HG02840 (cell line): ENCODE measurements around the gene ZCCHC4.

Experiments used
- ATAC-seq: cut with Tn5 transposase; IDR thresholded peaks from one replicate; pipeline ENCODE4 v1.9.1; 2021; ENCODE audit warnings: mild to moderate bottlenecking, moderate library complexity, moderate number of reproducible peaks; ENCODE audit not compliant: unreplicated experiment, low FRiP score

The ZCCHC4 gene

GRCh38 chr4:25312496-25313200 lies at the start of gene ZCCHC4:
TSS of gene ZCCHC4 (plus strand) at chr4:25312774. CDS start at chr4:25312810, 36 bp downstream.
- peak; percentile 78 for ATAC-seq

GRCh38 chr4:25271866-25272265 lies 40.7 kb upstream of the ZCCHC4 start:
- no peak for ATAC-seq

- ATAC-seq = no peak
These were observed 32.4 kb upstream of the ZCCHC4 start for GRCh38 chr4:25280210-25280609.

GRCh38 chr4:25283948-25284347 lies 28.6 kb upstream of the ZCCHC4 start:
- no peak for ATAC-seq

- ATAC-seq = no peak
These were observed 28.1 kb upstream of the ZCCHC4 start for GRCh38 chr4:25284466-25284865.

- ATAC-seq = no peak
These were observed 22.0 kb upstream of the ZCCHC4 start for GRCh38 chr4:25290490-25291067.

- no peak for ATAC-seq
These were observed 21.3 kb upstream of the ZCCHC4 start for GRCh38 chr4:25291158-25291733.

GRCh38 chr4:25297528-25298242 lies 14.9 kb upstream of the ZCCHC4 start:
- ATAC-seq = no peak

GRCh38 chr4:25299476-25300203 lies 12.9 kb upstream of the ZCCHC4 start:
- no peak for ATAC-seq

GRCh38 chr4:25301471-25301870 lies 11.1 kb upstream of the ZCCHC4 start:
- no peak for ATAC-seq

- no peak for ATAC-seq
These were observed 9.9 kb upstream of the ZCCHC4 start for GRCh38 chr4:25302626-25303025.

GRCh38 chr4:25303578-25303977 lies 9.0 kb upstream of the ZCCHC4 start:
- no peak for ATAC-seq

- no peak for ATAC-seq
These were observed 6.0 kb upstream of the ZCCHC4 start for GRCh38 chr4:25306518-25307057.

GRCh38 chr4:25307596-25307995 lies 5.0 kb upstream of the ZCCHC4 start:
- no peak for ATAC-seq

GRCh38 chr4:25308306-25308705 lies 4.3 kb upstream of the ZCCHC4 start:
- no peak for ATAC-seq

GRCh38 chr4:25308761-25309160 lies 3.8 kb upstream of the ZCCHC4 start:
- ATAC-seq = no peak

GRCh38 chr4:25310066-25310802 lies 2.3 kb upstream of the ZCCHC4 start:
- ATAC-seq = peak; percentile 46

GRCh38 chr4:25310803-25311166 lies 1.8 kb upstream of the ZCCHC4 start:
- no peak for ATAC-seq

GRCh38 chr4:25313201-25313895 lies 774 bp downstream of the ZCCHC4 start:
- ATAC-seq = no peak
